Peyer's patch (tissue), 4 donors: ENCODE data around the gene KLF1.

Experiments used
- POLR2A ChIP-seq, 2 donors: fragments of 450-650 bp; IDR thresholded peaks; one replicate each; pipeline ENCODE4 v1.5.1; 2017; ENCODE audit warnings: antibody characterized with exemption in 2 of 2, mild to moderate bottlenecking in 2 of 2, moderate library complexity in 2 of 2
- TF ChIP-seq, protein P1 (sequence below), 6 experiments: fragments of 450-650 bp in 4 of 6; fragments of 200-600 bp in 2 of 6; sonication (generic) in 1 of 6; IDR thresholded peaks; one replicate each; pipeline ENCODE4 v1.5.1; 2017 to 2019; ENCODE audit warnings: antibody characterized with exemption in 6 of 6, mild to moderate bottlenecking in 3 of 6, moderate library complexity in 1 of 6

DNA sequence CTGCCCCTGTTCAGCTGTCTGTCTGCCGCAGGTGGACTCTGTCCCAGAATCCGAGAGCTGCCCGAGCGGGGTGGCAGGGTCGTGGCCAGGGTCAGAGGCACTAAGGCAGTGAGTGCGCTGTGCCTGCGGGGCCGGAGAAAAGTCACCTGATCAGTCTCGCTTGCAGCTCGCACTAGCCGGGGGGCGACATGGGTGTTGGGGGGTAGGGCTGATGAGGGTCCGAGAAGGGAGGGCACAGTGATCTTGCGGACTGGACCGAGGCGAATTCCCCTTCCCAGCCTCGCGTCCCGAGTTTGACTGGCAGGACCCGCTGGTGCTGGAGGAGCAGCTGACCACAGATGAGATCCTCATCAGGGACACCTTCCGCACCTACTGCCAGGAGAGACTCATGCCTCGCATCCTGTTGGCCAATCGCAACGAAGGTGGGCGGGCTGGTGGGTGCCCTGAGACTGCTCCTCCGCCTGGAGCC lies 4.6 kb upstream of the KLF1 start:
- TF ChIP-seq, protein P1, sequence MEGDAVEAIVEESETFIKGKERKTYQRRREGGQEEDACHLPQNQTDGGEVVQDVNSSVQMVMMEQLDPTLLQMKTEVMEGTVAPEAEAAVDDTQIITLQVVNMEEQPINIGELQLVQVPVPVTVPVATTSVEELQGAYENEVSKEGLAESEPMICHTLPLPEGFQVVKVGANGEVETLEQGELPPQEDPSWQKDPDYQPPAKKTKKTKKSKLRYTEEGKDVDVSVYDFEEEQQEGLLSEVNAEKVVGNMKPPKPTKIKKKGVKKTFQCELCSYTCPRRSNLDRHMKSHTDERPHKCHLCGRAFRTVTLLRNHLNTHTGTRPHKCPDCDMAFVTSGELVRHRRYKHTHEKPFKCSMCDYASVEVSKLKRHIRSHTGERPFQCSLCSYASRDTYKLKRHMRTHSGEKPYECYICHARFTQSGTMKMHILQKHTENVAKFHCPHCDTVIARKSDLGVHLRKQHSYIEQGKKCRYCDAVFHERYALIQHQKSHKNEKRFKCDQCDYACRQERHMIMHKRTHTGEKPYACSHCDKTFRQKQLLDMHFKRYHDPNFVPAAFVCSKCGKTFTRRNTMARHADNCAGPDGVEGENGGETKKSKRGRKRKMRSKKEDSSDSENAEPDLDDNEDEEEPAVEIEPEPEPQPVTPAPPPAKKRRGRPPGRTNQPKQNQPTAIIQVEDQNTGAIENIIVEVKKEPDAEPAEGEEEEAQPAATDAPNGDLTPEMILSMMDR (IDR thresholded peaks at IDR 0.05), result no peak
- no peak for TF ChIP-seq POLR2A (IDR thresholded peaks at IDR 0.05)
